IPS-20b (cell line): ENCODE results near the gene RAE1.
A peak's percentile ranks its signal among the peaks of the same experiment; 100 is the strongest.

Source experiments
- H3K27ac ChIP-seq: one replicate; pipeline ENCODE4 v1.5.1; 2013; ENCODE audit warnings: low read length
- H3K27me3 ChIP-seq: 2 replicates; pipeline ENCODE4 v1.6.1; 2013; ENCODE audit warnings: mild to moderate bottlenecking, low read length, inconsistent platforms; ENCODE audit not compliant: insufficient read depth
- H3K36me3 ChIP-seq: 2 replicates; pipeline ENCODE4 v1.6.1; 2013; ENCODE audit warnings: low read depth, mild to moderate bottlenecking, inconsistent platforms, low read length, moderate library complexity; ENCODE audit not compliant: insufficient read depth
- H3K4me1 ChIP-seq: 2 replicates; pipeline ENCODE4 v1.6.1; 2013; ENCODE audit warnings: mild to moderate bottlenecking, control low read depth, inconsistent platforms, low read length, moderate library complexity; ENCODE audit not compliant: insufficient read depth
- H3K4me3 ChIP-seq: 2 replicates; pipeline ENCODE4 v1.5.1; 2013; ENCODE audit warnings: mild to moderate bottlenecking, low read length, inconsistent platforms
- H3K9ac ChIP-seq: 2 replicates; pipeline ENCODE4 v1.6.1; 2013; ENCODE audit warnings: low read depth, mild to moderate bottlenecking, inconsistent platforms, low read length, moderate library complexity
- H3K9me3 ChIP-seq: 2 replicates; pipeline ENCODE4 v1.6.1; 2013; ENCODE audit warnings: mild to moderate bottlenecking, low read depth, low read length, inconsistent platforms; ENCODE audit not compliant: insufficient read depth

RAE1 gene

GRCh38 chr20:57316795-57317201, 34.3 kb upstream of the RAE1 start:
- no peak overlapping the region for H3K4me3 ChIP-seq
- no peaks in the 10 kb centered on the region for H3K4me1 ChIP-seq
- no peaks in the 10 kb centered on the region for H3K9me3 ChIP-seq
- H3K27ac ChIP-seq = no peak overlapping the region
- H3K27me3 ChIP-seq = no peaks in the 10 kb centered on the region
- no peaks in the 10 kb centered on the region for H3K36me3 ChIP-seq
- H3K9ac ChIP-seq = no peak overlapping the region

DNA sequence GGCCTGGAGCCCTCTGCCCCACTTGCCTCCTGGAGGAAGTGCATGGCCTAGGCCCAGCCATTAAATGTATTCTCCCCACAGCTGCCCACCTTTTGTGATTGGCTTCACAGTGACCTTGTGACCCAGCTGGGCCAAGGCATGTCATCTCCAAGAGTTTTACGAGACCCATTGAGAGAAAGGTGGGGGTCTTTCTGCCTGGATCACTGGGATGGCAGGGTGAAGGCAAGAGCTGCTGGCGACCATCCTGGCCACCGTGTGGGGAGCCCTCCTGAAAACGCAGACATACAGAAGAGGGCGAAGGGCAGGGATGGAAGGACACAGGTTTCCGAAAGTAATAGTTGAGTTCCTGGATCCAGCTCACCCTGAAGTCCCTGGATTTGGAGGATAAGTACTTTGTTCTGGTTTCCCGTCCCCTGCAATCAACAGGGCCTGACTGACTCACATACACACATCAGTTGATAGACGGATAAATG, 33.7 kb upstream of the RAE1 start:
- Histone ChIP-seq H3K4me3 (no peak overlapping the region), H3K4me1 (no peaks in the 10 kb centered on the region), H3K9me3 (no peaks in the 10 kb centered on the region), H3K9ac (no peak overlapping the region), H3K27me3 (no peaks in the 10 kb centered on the region), H3K27ac (no peak overlapping the region), H3K36me3 (no peaks in the 10 kb centered on the region)

- Histone ChIP-seq H3K27me3 (no peaks in the 10 kb centered on the region), H3K9me3 (no peaks in the 10 kb centered on the region), H3K4me3 (no peak overlapping the region), H3K4me1 (peaks cover 4% of the 10 kb centered on the region; the same call in 1 of the 2 replicates), H3K27ac (no peak overlapping the region), H3K9ac (no peak overlapping the region), H3K36me3 (no peaks in the 10 kb centered on the region)
Measured at GRCh38 chr20:57317789-57318371, 33.2 kb upstream of the RAE1 start.

GRCh38 chr20:57319584-57319983, 31.5 kb upstream of the RAE1 start:
- no peak overlapping the region for H3K4me3 ChIP-seq
- H3K9me3 ChIP-seq = no peaks in the 10 kb centered on the region
- no peaks in the 10 kb centered on the region for H3K27me3 ChIP-seq
- no peak overlapping the region for H3K9ac ChIP-seq
- H3K36me3 ChIP-seq = no peaks in the 10 kb centered on the region
- peaks cover 14% of the 10 kb centered on the region; the same call in 1 of the 2 replicates for H3K4me1 ChIP-seq
- no peak overlapping the region for H3K27ac ChIP-seq

- Histone ChIP-seq H3K4me3 (no peak overlapping the region), H3K4me1 (peaks cover 16% of the 10 kb centered on the region; the same call in 1 of the 2 replicates), H3K36me3 (no peaks in the 10 kb centered on the region), H3K9ac (no peak overlapping the region), H3K27me3 (no peaks in the 10 kb centered on the region), H3K27ac (no peak overlapping the region), H3K9me3 (no peaks in the 10 kb centered on the region)
Measured at GRCh38 chr20:57320358-57320757, 30.7 kb upstream of the RAE1 start.

- H3K36me3 ChIP-seq = no peaks in the 10 kb centered on the region
- H3K27ac ChIP-seq = no peak overlapping the region
- H3K4me1 ChIP-seq = peaks cover 16% of the 10 kb centered on the region; the same call in 1 of the 2 replicates
- H3K4me3 ChIP-seq = no peak overlapping the region
- H3K27me3 ChIP-seq = no peaks in the 10 kb centered on the region
- H3K9me3 ChIP-seq = no peaks in the 10 kb centered on the region
- H3K9ac ChIP-seq = no peak overlapping the region
Measured at GRCh38 chr20:57321142-57321541, 29.9 kb upstream of the RAE1 start.

DNA sequence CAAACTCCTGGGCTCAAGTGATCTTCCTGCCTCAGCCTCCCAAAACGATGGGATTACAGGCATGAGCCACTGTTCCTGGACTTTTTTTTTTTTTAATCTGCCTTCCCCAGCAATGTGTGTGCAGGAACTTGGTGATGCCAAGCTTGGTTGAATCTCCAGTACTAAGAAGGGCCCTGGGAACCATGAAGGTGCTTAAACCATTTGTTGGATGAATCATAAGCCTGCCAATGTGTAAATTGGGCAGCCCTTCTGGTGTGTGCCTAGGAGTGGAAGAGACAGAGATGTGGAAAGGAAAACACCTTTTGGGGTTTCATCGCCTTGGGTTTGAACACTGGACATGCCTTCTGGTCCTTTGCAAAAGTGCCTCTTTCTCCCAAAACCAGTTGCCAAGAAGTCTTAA, 28.6 kb upstream of the RAE1 start:
- peaks cover 27% of the 10 kb centered on the region for H3K4me1 ChIP-seq
- H3K27me3 ChIP-seq = no peaks in the 10 kb centered on the region
- no peak overlapping the region for H3K9ac ChIP-seq
- no peak overlapping the region for H3K27ac ChIP-seq
- H3K9me3 ChIP-seq = no peaks in the 10 kb centered on the region
- H3K4me3 ChIP-seq = 0 out of 2 replicates have a peak overlapping the region, but pooled peaks have one; percentile 21
- no peaks in the 10 kb centered on the region for H3K36me3 ChIP-seq

DNA sequence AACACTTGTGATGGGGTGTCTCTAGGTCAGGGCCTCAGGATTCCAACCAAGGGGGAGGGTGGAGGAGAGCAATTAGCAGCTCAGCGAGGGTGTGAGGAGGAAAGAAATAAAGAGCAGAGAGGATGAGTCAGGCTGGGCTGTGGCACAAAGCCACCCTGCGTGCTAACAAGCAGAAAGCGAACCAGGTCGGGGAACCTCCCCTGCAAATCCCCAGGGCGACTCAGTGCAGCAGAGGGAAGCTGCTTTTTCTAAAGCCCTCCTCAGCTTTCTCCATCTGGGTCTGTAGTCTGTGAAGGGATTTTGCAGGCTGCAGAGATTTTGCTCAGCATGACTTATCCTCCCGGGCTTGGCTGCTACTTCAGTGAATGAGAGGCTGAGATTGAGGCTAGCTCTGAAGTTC, 28.0 kb upstream of the RAE1 start:
- Histone ChIP-seq H3K9me3 (no peaks in the 10 kb centered on the region), H3K27ac (no peak overlapping the region), H3K4me3 (peak overlapping the region; percentile 21; the same call in 1 of the 2 replicates), H3K27me3 (no peaks in the 10 kb centered on the region), H3K9ac (peak overlapping the region; percentile 45; the same call in 1 of the 2 replicates), H3K4me1 (peaks cover 27% of the 10 kb centered on the region), H3K36me3 (no peaks in the 10 kb centered on the region)

- Histone ChIP-seq H3K4me3 (no peak overlapping the region), H3K27ac (no peak overlapping the region), H3K4me1 (peaks cover 27% of the 10 kb centered on the region), H3K9me3 (no peaks in the 10 kb centered on the region), H3K36me3 (no peaks in the 10 kb centered on the region), H3K27me3 (peaks cover 7% of the 10 kb centered on the region), H3K9ac (no peak overlapping the region)
Measured at GRCh38 chr20:57325632-57326356, 25.3 kb upstream of the RAE1 start.

- peaks cover 7% of the 10 kb centered on the region for H3K27me3 ChIP-seq
- H3K27ac ChIP-seq = no peak overlapping the region
- H3K4me3 ChIP-seq = no peak overlapping the region
- peaks cover 27% of the 10 kb centered on the region for H3K4me1 ChIP-seq
- no peak overlapping the region for H3K9ac ChIP-seq
- H3K9me3 ChIP-seq = no peaks in the 10 kb centered on the region
- H3K36me3 ChIP-seq = no peaks in the 10 kb centered on the region
Measured at GRCh38 chr20:57326667-57327455, 24.2 kb upstream of the RAE1 start.

DNA sequence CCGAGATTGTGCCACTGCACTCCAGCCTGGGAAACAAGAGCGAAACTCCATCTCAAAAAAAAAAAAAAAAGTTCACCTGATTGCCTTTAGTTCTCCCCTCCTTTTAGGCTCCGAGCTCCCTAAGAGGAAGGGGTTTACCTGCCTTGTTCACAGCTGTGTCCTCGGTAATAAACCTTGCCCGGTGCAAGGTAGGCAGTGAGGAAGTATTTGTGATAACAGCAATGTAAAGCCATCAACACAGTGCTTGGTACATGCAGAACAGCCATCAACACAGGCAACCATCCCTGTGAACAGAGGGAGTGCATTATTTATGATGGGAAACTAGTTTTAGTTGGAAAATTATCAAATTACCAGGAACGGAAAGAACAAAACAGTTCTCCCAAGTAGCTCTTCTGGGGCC, 23.2 kb upstream of the RAE1 start:
- H3K27ac ChIP-seq = no peak overlapping the region
- H3K4me3 ChIP-seq = no peak overlapping the region
- H3K4me1 ChIP-seq = peaks cover 23% of the 10 kb centered on the region
- H3K27me3 ChIP-seq = peaks cover 7% of the 10 kb centered on the region
- H3K9ac ChIP-seq = no peak overlapping the region
- no peaks in the 10 kb centered on the region for H3K36me3 ChIP-seq
- H3K9me3 ChIP-seq = no peaks in the 10 kb centered on the region
